LNCAP (cell line): ENCODE measurements around the gene SEMA3G.

Experiments used
- TF ChIP-seq, protein P1 (sequence below): fragments of 450-650 bp; IDR thresholded peaks from 2 replicates; pipeline ENCODE4 v1.5.1; 2017; ENCODE audit warnings: mild to moderate bottlenecking

The SEMA3G gene

GRCh38 chr3:52442409-52443267, 2.3 kb downstream of the SEMA3G start:
- TF ChIP-seq, protein P1, sequence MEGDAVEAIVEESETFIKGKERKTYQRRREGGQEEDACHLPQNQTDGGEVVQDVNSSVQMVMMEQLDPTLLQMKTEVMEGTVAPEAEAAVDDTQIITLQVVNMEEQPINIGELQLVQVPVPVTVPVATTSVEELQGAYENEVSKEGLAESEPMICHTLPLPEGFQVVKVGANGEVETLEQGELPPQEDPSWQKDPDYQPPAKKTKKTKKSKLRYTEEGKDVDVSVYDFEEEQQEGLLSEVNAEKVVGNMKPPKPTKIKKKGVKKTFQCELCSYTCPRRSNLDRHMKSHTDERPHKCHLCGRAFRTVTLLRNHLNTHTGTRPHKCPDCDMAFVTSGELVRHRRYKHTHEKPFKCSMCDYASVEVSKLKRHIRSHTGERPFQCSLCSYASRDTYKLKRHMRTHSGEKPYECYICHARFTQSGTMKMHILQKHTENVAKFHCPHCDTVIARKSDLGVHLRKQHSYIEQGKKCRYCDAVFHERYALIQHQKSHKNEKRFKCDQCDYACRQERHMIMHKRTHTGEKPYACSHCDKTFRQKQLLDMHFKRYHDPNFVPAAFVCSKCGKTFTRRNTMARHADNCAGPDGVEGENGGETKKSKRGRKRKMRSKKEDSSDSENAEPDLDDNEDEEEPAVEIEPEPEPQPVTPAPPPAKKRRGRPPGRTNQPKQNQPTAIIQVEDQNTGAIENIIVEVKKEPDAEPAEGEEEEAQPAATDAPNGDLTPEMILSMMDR, result no peak

- TF ChIP-seq, protein P1, result no peak
Observed at GRCh38 chr3:52441772-52442332, 3.1 kb downstream of the SEMA3G start.

DNA sequence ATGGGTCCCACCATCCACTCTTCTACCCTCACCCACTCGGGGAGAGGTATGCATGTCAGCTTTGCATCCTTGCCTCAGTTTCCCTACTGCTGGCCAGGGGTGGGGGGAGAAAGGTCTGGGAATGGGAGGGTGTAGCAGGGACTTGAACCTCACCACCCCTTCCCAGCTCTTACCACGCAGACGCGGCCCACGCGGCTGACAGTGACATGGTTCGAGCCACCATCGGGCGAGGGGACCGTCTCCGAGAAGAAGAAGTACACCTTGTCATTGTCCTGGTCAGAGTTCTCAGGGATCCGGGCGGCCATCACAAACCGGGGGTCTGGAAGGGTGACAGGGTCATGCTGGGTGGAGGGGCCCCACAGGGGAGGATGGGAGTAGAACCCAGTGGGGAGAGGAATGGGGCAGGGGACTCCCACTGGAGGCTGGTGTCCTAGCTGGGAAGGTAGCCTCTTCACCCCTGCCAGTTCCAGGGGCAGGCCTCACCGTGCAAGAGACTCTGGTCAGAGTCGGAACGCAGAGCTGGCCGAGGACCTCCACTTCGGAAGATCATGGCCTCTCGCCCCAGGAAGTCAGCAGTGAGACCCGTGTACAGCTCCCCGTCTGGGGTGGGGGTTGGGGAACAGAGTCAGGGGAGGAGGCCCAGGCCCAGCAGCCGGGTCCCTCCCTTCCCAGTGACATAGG, 3.7 kb downstream of the SEMA3G start:
- TF ChIP-seq, protein P1, result no peak

DNA sequence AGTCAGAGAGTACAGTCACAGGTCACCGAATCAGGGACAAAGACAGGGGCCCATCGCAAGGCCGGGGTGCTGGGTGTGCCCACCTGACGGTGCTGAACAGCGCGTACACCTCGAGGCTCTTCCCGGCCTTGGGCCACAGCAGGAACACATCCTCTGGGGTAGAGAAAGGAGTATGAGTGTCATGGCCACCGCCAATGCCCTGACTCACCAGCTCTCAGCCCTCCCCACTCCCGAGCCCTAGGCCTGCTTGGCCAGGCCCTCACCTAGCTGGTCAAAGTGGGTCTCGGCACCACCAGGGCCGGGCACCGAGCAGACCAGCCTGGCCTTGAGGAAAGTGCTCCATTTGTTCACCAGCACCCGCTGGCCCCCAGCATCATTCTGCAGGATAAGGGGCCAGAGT, 4.2 kb downstream of the SEMA3G start:
- TF ChIP-seq, protein P1, result no peak

DNA sequence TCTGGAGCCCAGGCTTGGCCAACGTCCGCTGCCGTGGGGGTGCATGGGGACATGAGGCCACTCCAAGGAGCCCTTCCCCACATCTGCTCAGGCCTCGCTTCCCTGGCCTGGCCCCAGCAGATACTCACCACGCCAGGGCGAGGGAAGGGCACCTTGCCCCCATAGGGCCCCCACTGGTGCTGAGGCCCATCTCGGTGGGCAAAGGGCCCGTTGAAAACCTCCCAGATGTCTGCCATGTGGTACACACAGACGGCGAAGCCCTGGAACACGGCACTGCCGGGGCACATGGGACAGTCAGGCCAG, 4.7 kb downstream of the SEMA3G start:
- TF ChIP-seq, protein P1, result no peak

- TF ChIP-seq, protein P1, result no peak
Observed at GRCh38 chr3:52439426-52440248, 5.3 kb downstream of the SEMA3G start.
